HG03378 (cell line): Measurements from ENCODE around the gene TSSK2.

ENCODE experiments used
- ATAC-seq: cut with Tn5 transposase; IDR thresholded peaks from one replicate; pipeline ENCODE4 v1.9.1; 2021; ENCODE audit warnings: mild to moderate bottlenecking, moderate library complexity; ENCODE audit not compliant: unreplicated experiment

Gene TSSK2

DNA sequence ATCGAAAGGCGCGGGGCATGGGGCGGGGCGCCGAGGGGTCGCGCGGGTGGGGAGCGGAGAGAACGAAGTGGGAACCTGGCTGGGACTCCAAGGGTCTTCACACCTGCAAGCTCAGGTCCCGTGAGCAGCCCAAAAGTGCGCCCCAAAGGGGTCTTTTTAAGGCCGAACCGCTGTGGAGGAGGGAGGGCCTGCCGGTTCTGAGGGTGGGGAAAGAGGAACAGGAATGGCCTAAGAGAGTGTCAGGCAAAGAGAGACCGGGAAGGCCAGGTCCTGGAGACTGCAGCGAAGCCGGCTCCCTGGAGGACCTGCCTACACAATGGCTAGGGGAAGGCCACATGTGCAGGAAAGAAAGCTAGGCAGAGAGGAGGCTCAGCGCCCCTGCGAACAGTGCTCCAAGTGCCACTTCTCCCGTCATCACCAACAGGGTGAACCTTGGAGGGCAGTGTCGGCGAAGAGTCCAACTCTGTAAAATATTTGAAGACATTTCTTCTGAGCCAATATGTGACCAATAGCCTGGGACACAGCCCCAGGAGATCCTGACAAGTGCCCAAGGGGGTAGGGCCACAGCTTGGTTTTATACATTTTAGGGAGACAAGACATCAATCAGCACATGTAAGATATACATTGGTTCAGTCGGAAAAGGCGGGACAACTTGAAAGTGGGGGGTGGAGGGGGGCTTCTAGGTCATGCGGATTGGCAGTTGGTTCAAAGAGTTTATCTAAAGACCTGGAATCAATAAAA lies 8.2 kb upstream of the TSSK2 start:
- no peak for ATAC-seq

DNA sequence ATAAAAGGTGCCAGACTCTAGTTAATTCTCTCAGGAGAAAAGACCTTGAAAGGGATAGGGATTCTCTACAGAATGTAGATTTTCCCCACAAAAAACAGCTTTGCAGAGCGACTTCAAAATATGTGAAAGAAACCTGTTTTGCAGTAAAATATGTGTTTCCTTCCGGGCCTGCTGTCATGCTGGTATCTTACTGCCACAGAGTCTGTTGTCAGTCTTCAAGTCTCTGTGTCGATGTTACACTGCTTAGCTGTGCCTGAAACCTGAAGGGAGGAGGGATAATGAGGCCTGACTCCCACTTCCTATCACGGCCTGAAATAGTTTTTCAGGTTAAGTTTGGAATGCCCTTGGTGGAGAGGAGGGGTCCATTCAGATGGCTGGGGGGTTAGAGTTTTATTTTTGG lies 7.2 kb upstream of the TSSK2 start:
- no peak for ATAC-seq

GRCh38 chr22:19124377-19124776 lies 6.7 kb upstream of the TSSK2 start:
- no peak for ATAC-seq

GRCh38 chr22:19125011-19125410 lies 6.1 kb upstream of the TSSK2 start:
- no peak for ATAC-seq

DNA sequence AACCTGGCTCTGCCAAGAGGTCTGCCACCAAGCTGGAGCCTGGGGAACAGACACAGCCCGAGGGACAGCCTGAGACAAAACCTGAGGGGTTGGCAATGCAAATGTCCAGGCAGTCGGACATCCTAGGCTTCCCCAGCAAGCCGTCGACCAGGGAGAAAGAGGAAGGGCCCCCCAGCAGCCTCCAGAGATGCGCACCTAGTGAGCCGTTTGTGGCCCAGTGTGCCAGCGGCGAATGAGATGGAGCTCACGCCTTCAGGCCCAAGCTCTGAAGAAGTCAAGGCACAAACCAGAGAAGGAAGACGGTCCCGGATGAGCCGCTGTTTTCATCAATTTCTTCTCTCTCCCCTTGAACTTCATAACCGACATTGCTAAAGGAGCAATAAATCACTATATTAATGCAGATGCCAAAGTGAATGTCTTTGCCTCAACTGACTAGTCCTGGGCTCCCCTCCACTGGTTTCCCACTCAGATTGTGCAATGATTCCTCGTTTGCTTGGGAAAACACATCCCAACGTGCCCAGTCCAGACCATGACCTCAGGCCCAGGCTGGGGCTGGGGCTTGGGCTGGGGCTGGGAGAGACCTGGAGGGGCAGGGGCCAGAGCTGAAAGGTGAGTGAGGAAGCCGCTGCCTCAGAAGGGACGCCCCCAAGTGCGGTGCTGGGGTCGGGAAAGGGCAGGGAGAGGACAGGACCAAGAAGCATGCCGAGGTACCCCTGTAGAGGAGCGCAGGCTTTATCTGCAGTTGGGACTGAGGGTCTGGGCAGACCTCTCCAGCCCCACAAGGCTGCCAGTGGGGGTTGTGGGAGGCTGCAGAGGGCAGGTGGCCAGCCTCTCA lies 5.4 kb upstream of the TSSK2 start:
- ATAC-seq: no peak

DNA sequence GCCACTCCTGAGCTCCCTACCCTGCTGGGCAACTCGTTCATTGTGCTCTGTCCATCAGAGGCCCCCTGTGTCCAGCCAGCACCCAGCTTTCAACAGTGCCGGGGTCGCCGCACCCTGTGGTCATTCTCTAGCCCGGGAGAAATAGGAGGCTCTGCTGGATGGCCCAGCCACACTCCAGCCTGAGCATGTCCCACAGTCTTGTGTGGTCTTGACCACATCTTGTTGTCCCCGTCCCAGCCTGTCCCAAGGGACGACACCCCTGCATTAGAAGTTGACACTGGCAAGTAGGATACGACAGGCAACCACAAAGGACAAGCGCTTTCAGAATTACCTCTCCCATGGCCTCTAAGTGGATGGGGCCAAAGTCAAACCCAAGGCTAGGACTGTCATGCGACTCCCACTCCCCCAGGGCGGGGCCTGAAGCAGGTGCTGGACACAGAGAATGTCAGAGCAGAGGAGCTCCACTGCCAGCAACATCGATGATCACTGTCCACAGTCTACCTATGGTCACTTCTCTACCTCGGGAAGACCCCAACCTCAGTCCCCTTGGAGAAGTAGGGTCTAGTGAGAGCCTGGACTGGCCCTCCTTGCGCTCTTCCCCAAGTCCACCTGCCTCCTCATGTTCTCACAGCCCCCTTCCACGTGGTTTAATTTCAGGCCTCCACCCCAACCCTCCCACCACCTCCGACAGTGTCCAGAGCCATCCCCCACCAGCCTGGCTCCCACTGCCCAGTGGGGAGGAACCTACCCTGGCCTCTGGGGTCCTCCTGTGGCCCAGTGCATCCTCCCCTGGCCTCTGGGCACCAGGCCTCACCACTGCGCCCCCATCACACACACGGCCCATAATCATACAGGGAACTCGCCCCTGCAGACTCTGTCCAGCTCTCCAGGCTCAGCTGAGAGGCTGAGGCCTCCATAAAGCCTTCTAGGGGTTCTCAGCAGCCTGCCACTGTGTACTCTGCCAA lies 4.5 kb upstream of the TSSK2 start:
- ATAC-seq: no peak

DNA sequence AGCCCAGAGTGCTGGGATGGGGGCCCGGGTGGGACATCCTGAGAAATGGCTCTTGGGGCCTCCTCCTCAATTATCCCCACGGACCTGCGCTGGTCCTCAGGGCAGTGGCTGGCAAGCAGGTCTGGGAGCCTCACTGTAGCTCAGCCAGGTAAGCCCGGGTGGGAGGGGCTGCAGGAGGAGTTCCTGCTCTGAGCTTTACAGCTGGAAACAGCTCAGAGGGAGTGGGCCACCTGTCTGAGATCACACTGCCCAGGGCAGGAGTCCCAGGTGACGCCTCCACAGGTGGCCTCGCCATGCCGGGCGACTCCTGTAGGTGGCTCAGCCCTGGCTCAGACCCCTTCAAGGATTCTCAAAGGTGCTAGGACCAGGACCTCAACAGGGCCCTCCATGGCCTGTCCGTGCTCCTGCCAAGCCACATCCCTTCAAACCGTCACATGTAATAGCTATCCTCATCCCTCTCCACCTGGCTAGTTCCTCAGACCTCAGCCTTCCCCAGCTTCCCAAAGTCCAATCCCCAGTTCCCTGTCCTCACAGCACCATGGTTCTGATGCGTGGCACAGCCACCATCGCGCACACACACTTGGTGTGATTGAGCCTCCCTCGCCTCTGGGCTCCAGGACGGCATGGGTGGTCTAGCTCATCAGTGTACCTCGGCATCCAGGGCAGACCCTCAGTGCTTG lies 3.6 kb upstream of the TSSK2 start:
- ATAC-seq: no peak

DNA sequence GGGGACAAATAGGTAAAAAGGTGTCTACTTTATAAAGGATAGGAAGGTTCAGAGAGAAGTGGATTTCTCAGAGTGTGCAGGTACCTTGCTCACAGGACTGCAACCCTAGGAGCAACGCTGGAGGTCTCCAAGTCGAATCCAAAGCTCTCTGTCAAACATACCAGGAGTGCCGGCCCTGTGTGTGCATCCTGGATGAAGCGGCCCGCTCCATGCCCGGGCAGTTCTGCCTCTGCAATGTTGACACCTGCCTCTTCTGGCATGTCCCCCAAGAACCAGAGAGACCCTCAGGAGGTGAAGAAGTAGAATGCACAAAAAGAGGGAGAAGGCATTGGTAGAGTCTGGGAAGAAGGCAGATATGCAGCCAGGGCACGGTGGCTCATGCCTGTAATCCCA lies 3.1 kb upstream of the TSSK2 start:
- ATAC-seq: no peak

DNA sequence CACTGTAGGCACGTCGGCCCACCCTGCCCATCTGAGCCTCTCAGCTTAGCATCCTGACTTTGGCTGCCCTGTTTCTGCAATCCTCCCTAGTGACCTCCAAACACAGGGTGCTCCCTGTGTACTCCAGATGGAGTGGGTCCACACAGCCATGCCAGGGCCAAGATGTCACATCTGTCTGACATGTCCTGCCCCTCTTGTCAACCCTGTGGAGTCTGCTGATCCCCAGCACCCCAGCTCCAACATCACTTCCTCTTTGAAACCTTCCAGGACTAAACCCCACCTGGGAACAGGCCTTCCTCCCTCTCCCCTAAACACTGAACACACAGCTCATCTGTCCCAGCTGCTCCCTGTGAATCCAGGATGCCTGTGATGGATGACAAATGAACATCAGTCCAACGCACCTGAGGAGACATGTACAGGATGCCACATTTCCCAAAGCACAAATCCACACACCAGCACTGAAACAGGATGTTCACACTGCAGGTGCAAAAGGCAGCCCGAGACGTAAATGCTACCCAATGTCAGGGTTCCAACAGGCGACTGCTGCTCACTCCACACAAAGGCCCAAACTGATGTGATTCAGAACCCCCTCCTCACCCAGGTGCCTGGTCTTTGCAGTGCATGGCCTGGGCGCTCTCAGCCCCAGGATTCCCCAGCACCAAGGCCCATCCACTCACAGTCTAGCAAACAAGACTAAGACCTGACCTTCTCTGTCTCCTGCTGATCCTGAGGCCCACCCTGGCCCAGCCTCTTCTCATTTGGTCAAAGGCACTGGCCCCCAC lies 2.0 kb upstream of the TSSK2 start:
- no peak for ATAC-seq

- ATAC-seq: no peak
Observed at GRCh38 chr22:19129871-19130270, 1.2 kb upstream of the TSSK2 start.

- ATAC-seq: no peak
Observed at GRCh38 chr22:19131685-19132015, 542 bp downstream of the TSSK2 start.

DNA sequence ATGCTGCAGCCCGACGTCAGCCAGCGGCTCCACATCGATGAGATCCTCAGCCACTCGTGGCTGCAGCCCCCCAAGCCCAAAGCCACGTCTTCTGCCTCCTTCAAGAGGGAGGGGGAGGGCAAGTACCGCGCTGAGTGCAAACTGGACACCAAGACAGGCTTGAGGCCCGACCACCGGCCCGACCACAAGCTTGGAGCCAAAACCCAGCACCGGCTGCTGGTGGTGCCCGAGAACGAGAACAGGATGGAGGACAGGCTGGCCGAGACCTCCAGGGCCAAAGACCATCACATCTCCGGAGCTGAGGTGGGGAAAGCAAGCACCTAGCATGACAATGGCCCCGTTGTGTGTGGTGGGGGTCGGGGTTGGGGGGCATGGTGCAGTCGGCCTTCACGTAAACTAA lies 1.0 kb downstream of the TSSK2 start:
- no peak for ATAC-seq

GRCh38 chr22:19132693-19133400 lies 1.7 kb downstream of the TSSK2 start:
- ATAC-seq: no peak

- no peak for ATAC-seq
Observed at GRCh38 chr22:19133561-19133960, 2.5 kb downstream of the TSSK2 start.

DNA sequence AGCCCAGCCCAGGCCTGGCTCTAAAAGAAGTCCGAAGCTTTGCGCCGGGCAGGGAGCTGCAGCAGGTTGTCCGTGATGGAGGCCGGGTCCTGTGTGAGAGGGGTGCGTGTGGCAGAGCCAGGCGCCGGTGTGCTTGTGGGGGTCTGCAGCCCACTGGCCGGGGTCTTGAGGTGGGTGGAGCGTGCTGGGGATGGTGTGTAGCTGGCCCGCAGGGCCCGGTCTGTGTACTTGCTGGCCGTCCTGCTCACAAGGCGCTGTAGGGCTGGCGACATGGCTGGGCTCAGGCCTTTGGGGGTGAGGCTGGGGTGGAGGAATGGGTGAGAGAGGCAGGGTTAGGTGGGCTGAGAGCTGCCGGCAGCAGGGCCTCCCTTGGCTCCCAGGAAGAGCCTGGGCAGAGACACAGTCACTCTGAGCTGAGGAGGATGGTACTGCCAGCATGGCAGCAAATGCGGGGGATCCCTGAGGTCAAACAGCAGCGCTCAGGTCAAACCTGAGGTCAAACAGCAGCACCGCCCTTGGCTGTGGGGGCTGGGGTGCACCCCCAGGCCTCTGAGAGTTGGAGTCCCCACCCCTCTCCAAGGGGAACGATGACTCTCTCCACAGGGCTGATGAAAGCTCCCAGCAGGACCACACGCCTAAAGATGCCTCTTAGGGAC lies 3.2 kb downstream of the TSSK2 start:
- ATAC-seq: no peak

DNA sequence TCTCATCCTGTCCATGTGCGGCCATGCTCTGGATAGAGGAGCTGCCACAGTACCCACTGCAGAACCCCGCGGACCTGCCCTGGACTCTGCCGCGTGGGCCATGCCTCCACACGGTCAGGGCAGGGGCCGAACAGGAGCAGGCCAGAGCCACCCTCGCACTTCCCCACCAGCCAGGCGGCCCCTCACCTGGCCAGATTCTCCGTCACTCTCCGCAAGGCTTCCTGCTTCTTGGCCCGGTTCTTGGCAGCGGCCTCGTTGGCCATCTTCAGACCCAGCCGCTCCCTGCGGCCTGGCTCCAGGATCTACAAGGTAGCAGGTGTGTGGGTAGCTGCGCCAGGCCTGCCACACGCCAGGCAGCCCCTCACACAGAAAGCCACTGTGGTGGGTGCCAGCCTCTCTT lies 3.8 kb downstream of the TSSK2 start:
- ATAC-seq: no peak

DNA sequence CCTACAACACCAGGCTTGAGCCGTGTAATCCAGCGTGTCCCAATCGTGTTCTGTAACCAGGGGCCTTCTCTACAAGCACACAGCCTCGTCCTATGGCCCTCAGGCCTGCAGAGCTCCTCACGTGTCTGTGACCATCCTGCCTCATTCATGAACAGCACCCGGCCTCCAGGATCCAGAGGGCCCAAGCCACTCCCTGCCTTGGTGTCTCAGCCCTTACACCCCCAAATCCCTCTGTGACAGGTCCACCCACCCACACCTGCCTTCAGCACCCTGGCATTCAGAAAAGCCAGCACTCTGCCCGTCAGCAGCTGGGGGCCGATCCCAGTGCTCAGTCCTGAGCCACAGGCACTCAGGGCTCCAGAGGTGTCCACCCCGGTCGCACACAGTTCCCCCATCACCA lies 5.8 kb downstream of the TSSK2 start:
- no peak for ATAC-seq

DNA sequence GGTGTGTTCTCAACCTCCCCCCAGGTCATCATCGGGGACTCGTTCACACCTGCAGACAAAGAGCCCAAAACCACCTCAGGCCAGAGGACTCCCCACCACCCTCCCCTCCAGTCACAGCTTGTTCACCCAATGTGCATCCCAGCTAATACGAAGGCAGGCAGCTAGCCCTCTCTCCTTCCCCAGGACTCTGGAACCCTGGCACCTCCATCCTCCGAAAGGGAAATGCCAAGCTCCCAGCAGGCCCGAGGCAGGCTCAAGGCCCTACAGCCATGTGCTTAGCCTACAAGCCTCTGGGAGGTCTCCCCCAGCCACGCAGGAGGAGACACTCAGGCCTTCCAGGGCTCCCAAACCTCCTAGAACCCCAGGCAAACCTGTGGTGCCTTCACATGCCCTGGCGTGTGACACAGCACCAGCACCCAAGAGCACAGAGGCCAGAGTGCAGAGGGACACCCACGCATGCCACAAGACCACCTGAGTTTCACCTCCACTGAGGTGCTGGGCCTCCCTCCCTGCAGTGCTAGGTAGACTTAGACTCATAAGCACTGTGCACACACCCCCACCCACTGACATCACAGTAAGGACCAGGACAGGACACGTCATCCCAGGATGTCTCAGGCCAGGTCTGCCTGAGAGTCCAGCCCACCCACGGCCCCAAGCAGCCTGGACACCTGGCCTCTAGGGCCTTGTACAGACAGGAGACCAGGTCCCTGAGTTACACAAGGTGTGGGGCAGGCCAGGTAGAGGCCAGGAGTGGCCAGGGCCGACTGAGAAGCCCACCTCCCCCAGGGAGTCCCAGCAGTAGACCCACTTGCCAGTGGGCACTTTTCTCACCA lies 6.5 kb downstream of the TSSK2 start:
- ATAC-seq: no peak
